ENCODE measurements around the gene EFNA2. TPM values are rescaled to one million over a fixed set of nuclear protein-coding genes. Genes with fewer than 3 reads are reported as not detected.

Gene EFNA2
- total and polyA plus RNA-seq, 2 of the 8 experiments (the other 6 are each of a cell fraction or from before 2014, with no cell fraction given): 4.0 to 7.0 TPM

- Histone ChIP-seq H3K4me1 (replicated peaks in 1 of 4; ENCODE audit: control insufficient read depth in 3 of 4, insufficient read depth in 4 of 4, low read length in 3 of 4) (peaks cover 0 to 58% (median 39%) of the 10 kb centered on the region in 4 experiments; a peak in 6 of 7 replicates), H3K18ac (ENCODE audit: extremely low read depth, low read length) (no peak overlapping the region), H3K36me3 (ENCODE audit: control insufficient read depth in 2 of 4, insufficient read depth in 4 of 4, low read length in 3 of 4) (peaks cover 2 to 20% (median 5%) of the 10 kb centered on the region in 4 experiments), H3K23ac (ENCODE audit: insufficient read length) (no peak overlapping the region), H3K79me1 (ENCODE audit: low read depth, low read length) (no peaks in the 10 kb centered on the region), H3K27me3 (replicated peaks in 1 of 4; ENCODE audit: control insufficient read depth in 3 of 4, extremely low read depth in 1 of 4, insufficient read depth in 3 of 4, low read length in 3 of 4) (no peaks in the 10 kb centered on the region; a peak in 1 of 7 replicates), H4K20me1 (replicated peaks in 1 of 2; ENCODE audit: control insufficient read depth in 1 of 2, insufficient read depth in 2 of 2, low read length in 2 of 2) (peaks cover 4 to 13% of the 10 kb centered on the region in 2 experiments), H3K9me3 (ENCODE audit: insufficient read depth in 2 of 2, low read depth in 1 of 2, low read length in 1 of 2) (no peaks in the 10 kb centered on the region), H3K79me2 (ENCODE audit: control insufficient read depth in 1 of 2, insufficient read depth in 2 of 2, low read length in 2 of 2) (peaks cover 0 to 2% of the 10 kb centered on the region in 2 experiments; a peak in 1 of 4 replicates), H3K14ac (ENCODE audit: insufficient read length) (no peak overlapping the region), H3K4me3 (ENCODE audit: extremely low read depth in 1 of 4, insufficient read depth in 2 of 4, low read depth in 3 of 4, low read length in 4 of 4) (peak overlapping the region; percentile 52 to 77 (median 64)), H3K4ac (replicated peaks; ENCODE audit: insufficient read length, low read depth, low read length) (no peak overlapping the region), H2BK120ac (replicated peaks; ENCODE audit: low read depth, low read length) (no peak overlapping the region), H4K5ac (ENCODE audit: insufficient read length, low read depth, low read length) (peak overlapping the region; percentile 68), H2AK5ac (ENCODE audit: low read depth, low read length) (no peak overlapping the region), H4K91ac (replicated peaks; ENCODE audit: insufficient read length, low read length) (peak overlapping the region; percentile 88), H4K8ac (ENCODE audit: extremely low read depth, insufficient read depth, low read length) (peak overlapping the region; percentile 45; the same call in 1 of the 2 replicates), H2BK5ac (ENCODE audit: low read depth, low read length) (peak overlapping the region; percentile 88; the same call in 1 of the 2 replicates), H3K23me2 (ENCODE audit: low read depth, low read length) (peaks cover 27% of the 10 kb centered on the region; the same call in 1 of the 2 replicates), H2BK15ac (ENCODE audit: low read length) (peak overlapping the region; percentile 99; the same call in 1 of the 2 replicates), H2BK20ac (ENCODE audit: low read length) (no peak overlapping the region), H3K4me2 (ENCODE audit: insufficient read depth in 1 of 2, low read depth in 2 of 2, low read length in 2 of 2) (peak overlapping the region; percentile 83 to 94), H3K56ac (replicated peaks; ENCODE audit: insufficient read length, low read depth, low read length) (no peak overlapping the region), H2AFZ (ENCODE audit: low read length) (no peak overlapping the region), H3K27ac (ENCODE audit: low read depth, low read length) (peak overlapping the region; percentile 33; the same call in 1 of the 2 replicates), H3K9ac (replicated peaks in 1 of 4; ENCODE audit: extremely low read depth in 1 of 4, low read depth in 3 of 4, low read length in 3 of 4) (peak overlapping the region in 3 of 4 experiments; percentile 31 to 65 (median 59); a peak in 5 of 7 replicates), H2BK12ac (ENCODE audit: low read depth, low read length) (peak overlapping the region; percentile 96; the same call in 1 of the 2 replicates)
- TF ChIP-seq POU5F1 (IDR thresholded peaks at IDR 0.05; ENCODE audit: low read depth, low read length): no peak
- peak; percentile 26 to 63 (median 38); a peak in 3 of 4 replicates for TF ChIP-seq CTCF (IDR thresholded peaks at IDR 0.05; ENCODE audit: control extremely low read depth in 1 of 3, insufficient read depth in 1 of 3, low read depth in 1 of 3, low read length in 3 of 3)
- TF ChIP-seq POLR2AphosphoS5 (IDR thresholded peaks at IDR 0.05; ENCODE audit: low read depth, low read length): no peak
- peak in 1 of 2 experiments; percentile 25; a peak in 1 of 4 replicates for TF ChIP-seq RAD21 (IDR thresholded peaks at IDR 0.05 in 1 of 2, conservative IDR thresholded peaks at IDR 0.05 in 1 of 2; ENCODE audit: low read depth in 2 of 2, low read length in 2 of 2)
- no peak for TF ChIP-seq TCF12 (IDR thresholded peaks at IDR 0.05; ENCODE audit: low read depth, low read length)
- peak in 1 of 2 experiments; percentile 25; a peak in 1 of 4 replicates for TF ChIP-seq SIN3A (conservative IDR thresholded peaks at IDR 0.05 in 1 of 2, IDR thresholded peaks at IDR 0.05 in 1 of 2; ENCODE audit: low read depth in 1 of 2, low read length in 2 of 2)
- no peak for TF ChIP-seq JUN (IDR thresholded peaks at IDR 0.05; ENCODE audit: low read depth, low read length)
- no peak for TF ChIP-seq CBX8 (IDR thresholded peaks at IDR 0.05; ENCODE audit: borderline replicate concordance, low read depth, low read length)
- TF ChIP-seq CTBP2 (IDR thresholded peaks at IDR 0.05; ENCODE audit: borderline replicate concordance, insufficient read depth, insufficient read length, low read length): no peak
- no peak for DNase-seq (ENCODE audit: low read depth in 1 of 2, low spot score in 2 of 2)
- WGBS, 2 experiments (ENCODE audit: extremely low coverage in 1 of 2, insufficient coverage in 1 of 2, insufficient read length in 1 of 2, insufficient replicate concordance in 2 of 2, low coverage in 1 of 2, low lambda C conversion rate in 2 of 2, missing lambda C conversion rate in 1 of 2): 9% methylated on average over 14 of the region's 14 CpGs; no CpG with 5 or more reads in 1 of the 2 experiments
- POLR2A ChIA-PET (ENCODE audit: partially characterized antibody): interaction anchor here (1.0 to 19.4 kb wide), 7 partner anchors 3 to 234 kb away, joined by 3 to 456 read pairs (median 331); partner anchors contain the start of genes ATP5F1D, CBARP, CIRBP and FAM174C
- CTCF ChIA-PET (ENCODE audit: partially characterized antibody): interaction anchor here (1.0 to 15.9 kb wide), 7 partner anchors 9 to 222 kb away, joined by 3 to 212 read pairs (median 3); partner anchors contain the start of gene ATP5F1D
- FAIRE-seq: no peak
Measured at GRCh38 chr19:1261538-1261797, 24.2 kb upstream of the EFNA2 start.
